Omental fat pad (tissue), 4 donors: ENCODE measurements around the gene NRG3. TPM values are rescaled to one million over a fixed set of nuclear protein-coding genes. Genes with fewer than 3 reads are reported as not detected.

Experiments
- ATAC-seq: fragments of 150-250 bp; one replicate; pipeline ENCODE4 v1.9.1; 2016; ENCODE audit warnings: mild to moderate bottlenecking, moderate library complexity; ENCODE audit not compliant: low FRiP score
- DNase-seq: peaks from one replicate; pipeline ENCODE4 v3.0.0-alpha.2; 2019; ENCODE audit warnings: low spot score
- CTCF ChIP-seq, 3 donors: fragments of 450-650 bp; IDR thresholded peaks; one replicate each; pipeline ENCODE4 v1.5.1; 2016 to 2017; ENCODE audit warnings: antibody characterized with exemption in 3 of 3, mild to moderate bottlenecking in 3 of 3, moderate library complexity in 2 of 3
- total RNA-seq, 4 donors: library from RNA; depleted of rRNA; stranded (reverse); fragments of >200 nt; gene quantifications; one replicate each; pipeline ENCODE4 v1.1.0, GENCODE V29; 2016

Gene NRG3
- total RNA-seq, 4 donors from 2014 or later = 0.19 to 0.47 (median 0.38) TPM; not detected in 1

- TF ChIP-seq CTCF (IDR thresholded peaks at IDR 0.05) = no peak
These were observed 1049.7 kb downstream of the NRG3 start for GRCh38 chr10:82924711-82925110.

GRCh38 chr10:82925547-82925946 is 1050.6 kb downstream of the NRG3 start:
- no peak for ATAC-seq
- no peak for DNase-seq
- no peak for TF ChIP-seq CTCF (IDR thresholded peaks at IDR 0.05)

More at GRCh38 chr10:82924711-82925110, 1049.7 kb downstream of the NRG3 start:
- no peak for ATAC-seq
- DNase-seq = no peak

GRCh38 chr10:82932451-82932850 is 1057.5 kb downstream of the NRG3 start:
- ATAC-seq = no peak
- no peak for TF ChIP-seq CTCF (IDR thresholded peaks at IDR 0.05)
- DNase-seq = no peak

- no peak for TF ChIP-seq CTCF (IDR thresholded peaks at IDR 0.05)
- ATAC-seq (no peak), DNase-seq (no peak)
These were observed 1059.4 kb downstream of the NRG3 start for GRCh38 chr10:82934429-82934828.

- DNase-seq = no peak
- no peak for TF ChIP-seq CTCF (IDR thresholded peaks at IDR 0.05)
- ATAC-seq = no peak
These were observed 1060.0 kb downstream of the NRG3 start for GRCh38 chr10:82934947-82935346.

- no peak for TF ChIP-seq CTCF (IDR thresholded peaks at IDR 0.05)
- ATAC-seq (no peak), DNase-seq (no peak)
These were observed 1063.3 kb downstream of the NRG3 start for GRCh38 chr10:82938331-82938730.

GRCh38 chr10:82942286-82943099 is 1067.5 kb downstream of the NRG3 start:
- ATAC-seq (peak; percentile 92), DNase-seq (no peak)
- TF ChIP-seq CTCF (IDR thresholded peaks at IDR 0.05) = no peak
